ENCODE results near the gene PHF21A. TPM values are rescaled to one million over a fixed set of nuclear protein-coding genes. Genes with fewer than 3 reads are reported as not detected.

Gene PHF21A
- total RNA-seq, 4 donors from 2014 or later = 30.4 to 58.5 (median 49.4) TPM

DNA sequence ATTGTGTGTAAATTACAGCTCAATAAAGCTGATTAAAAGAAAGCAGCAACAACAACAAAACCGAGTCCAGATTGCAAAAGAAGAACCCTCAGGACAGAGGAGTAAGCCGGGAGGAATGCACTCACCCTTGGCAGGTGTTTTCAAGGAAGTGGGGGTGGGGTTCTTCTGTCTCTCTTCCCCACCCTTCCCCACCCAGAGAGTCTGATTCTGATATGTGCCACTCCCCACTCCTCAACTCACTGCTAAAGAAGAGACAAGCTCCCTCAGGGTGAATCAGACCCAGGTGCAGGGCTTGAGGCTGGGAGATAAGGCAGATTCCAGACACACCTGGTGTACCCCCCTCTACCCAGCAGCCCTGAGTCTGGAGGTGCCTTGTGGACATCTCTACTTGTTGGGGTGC, 38.4 kb upstream of the PHF21A start:
- H3K4me1 ChIP-seq = no peaks in the 10 kb centered on the region
- no peaks in the 10 kb centered on the region for H3K9me3 ChIP-seq
- no peaks in the 10 kb centered on the region for H3K36me3 ChIP-seq
- peaks cover 0 to 30% of the 10 kb centered on the region in 2 donors for H3K27me3 ChIP-seq
- DNase-seq (ENCODE audit: low spot score in 2 of 2) = no peak
- H3K4me3 ChIP-seq = no peak overlapping the region
- no peak overlapping the region for H3K27ac ChIP-seq
- WGBS, 2 donors = 22 to 40% methylated on average over 2 of the region's 2 CpGs
- no peak for TF ChIP-seq EP300 (IDR thresholded peaks at IDR 0.05)
- TF ChIP-seq CTCF (IDR thresholded peaks at IDR 0.05) = no peak
- TF ChIP-seq POLR2A (IDR thresholded peaks at IDR 0.05) = no peak

DNA sequence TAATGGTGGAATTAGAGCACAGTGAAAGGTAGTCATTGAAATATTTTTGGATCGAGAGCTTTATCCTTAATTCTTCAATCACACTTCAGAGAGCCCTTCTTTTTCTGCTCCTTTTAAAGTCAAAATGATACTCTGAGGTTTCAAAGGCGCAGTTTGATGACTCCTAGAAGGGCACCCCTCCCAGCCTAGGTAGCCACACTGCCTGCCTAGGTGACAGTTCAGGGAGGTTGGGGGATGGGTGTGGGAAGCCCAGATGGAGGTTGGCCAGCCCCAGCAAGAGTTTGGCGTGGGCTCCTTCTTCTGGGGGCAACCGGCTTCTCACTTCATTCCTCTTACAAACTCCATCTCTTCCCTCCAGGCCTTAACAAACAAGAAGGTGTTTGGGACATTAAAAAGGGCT, 28.6 kb upstream of the PHF21A start:
- Histone ChIP-seq H3K9me3 (peaks cover 0 to 7% (median 0%) of the 10 kb centered on the region in 4 donors), H3K4me3 (no peak overlapping the region), H3K4me1 (no peaks in the 10 kb centered on the region), H3K27ac (no peak overlapping the region), H3K36me3 (no peaks in the 10 kb centered on the region), H3K27me3 (peaks cover 0 to 8% of the 10 kb centered on the region in 2 donors)
- 67 to 68% methylated on average over 4 of the region's 4 CpGs for WGBS, 2 donors
- TF ChIP-seq EP300 (IDR thresholded peaks at IDR 0.05) (no peak), POLR2A (IDR thresholded peaks at IDR 0.05) (no peak), CTCF (IDR thresholded peaks at IDR 0.05) (no peak)
- DNase-seq (ENCODE audit: low spot score in 2 of 2) = no peak

DNA sequence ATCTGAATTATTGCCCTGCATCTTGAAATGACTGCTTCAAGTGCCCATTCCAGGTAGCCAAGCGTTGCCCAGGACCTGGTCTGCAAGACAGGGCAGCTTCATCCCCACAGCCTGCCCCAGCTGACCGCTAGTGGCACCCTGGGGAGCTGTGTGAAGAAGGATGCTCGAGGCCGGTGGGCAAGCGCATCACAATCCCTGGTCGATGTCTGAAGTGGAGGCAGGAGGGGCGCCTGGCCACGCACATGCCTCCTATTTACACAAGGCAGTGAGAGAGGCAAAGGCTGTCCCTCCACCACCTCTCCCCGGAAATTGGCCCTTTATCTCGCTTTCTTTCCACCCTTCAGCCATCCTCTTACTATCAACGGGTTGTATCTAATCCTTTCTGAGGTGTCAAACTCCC, 28.1 kb upstream of the PHF21A start:
- Histone ChIP-seq H3K27me3 (peaks cover 0 to 8% of the 10 kb centered on the region in 2 donors), H3K4me1 (no peaks in the 10 kb centered on the region), H3K9me3 (peaks cover 0 to 7% (median 0%) of the 10 kb centered on the region in 4 donors), H3K36me3 (no peaks in the 10 kb centered on the region), H3K27ac (no peak overlapping the region), H3K4me3 (no peak overlapping the region)
- DNase-seq (ENCODE audit: low spot score in 2 of 2) = no peak
- 26 to 35% methylated on average over 11 of the region's 11 CpGs for WGBS, 2 donors
- no peak for TF ChIP-seq CTCF (IDR thresholded peaks at IDR 0.05)
- TF ChIP-seq EP300 (IDR thresholded peaks at IDR 0.05) = no peak
- TF ChIP-seq POLR2A (IDR thresholded peaks at IDR 0.05) = no peak

- Histone ChIP-seq H3K36me3 (no peaks in the 10 kb centered on the region), H3K4me1 (no peaks in the 10 kb centered on the region), H3K4me3 (no peak overlapping the region), H3K27me3 (peaks cover 0 to 25% of the 10 kb centered on the region in 2 donors), H3K27ac (no peak overlapping the region), H3K9me3 (no peaks in the 10 kb centered on the region)
- whole genome bisulfite sequencing, 2 donors = 77 to 81% methylated on average over 8 of the region's 8 CpGs
- TF ChIP-seq CTCF (IDR thresholded peaks at IDR 0.05) (no peak), POLR2A (IDR thresholded peaks at IDR 0.05) (no peak), EP300 (IDR thresholded peaks at IDR 0.05) (no peak)
- DNase-seq (ENCODE audit: low spot score in 2 of 2) = no peak
These were observed 23.5 kb upstream of the PHF21A start for GRCh38 chr11:46144741-46145140.

GRCh38 chr11:46143049-46143806, 22.0 kb upstream of the PHF21A start:
- WGBS, 2 donors = 79 to 84% methylated on average over 28 to 31 of the region's 31 CpGs
- no peaks in the 10 kb centered on the region for H3K36me3 ChIP-seq
- H3K9me3 ChIP-seq = no peaks in the 10 kb centered on the region
- DNase-seq (ENCODE audit: low spot score in 2 of 2) = no peak
- TF ChIP-seq POLR2A (IDR thresholded peaks at IDR 0.05) (no peak), CTCF (IDR thresholded peaks at IDR 0.05) (no peak), EP300 (IDR thresholded peaks at IDR 0.05) (no peak)
- H3K27ac ChIP-seq = no peak overlapping the region
- no peak overlapping the region for H3K4me3 ChIP-seq
- no peaks in the 10 kb centered on the region for H3K4me1 ChIP-seq
- H3K27me3 ChIP-seq = peaks cover 0 to 29% of the 10 kb centered on the region in 2 donors
